Spleen (tissue), 7 donors: ENCODE data around the gene MANBA.

Source experiments
- POLR2A ChIP-seq, 3 donors: fragments of 450-650 bp; IDR thresholded peaks; one replicate each; pipeline ENCODE4 v1.5.1; 2017; ENCODE audit warnings: antibody characterized with exemption in 3 of 3, mild to moderate bottlenecking in 1 of 3
- TF ChIP-seq, protein P1 (sequence below), 11 experiments: fragments of 200-600 bp in 7 of 11; fragments of 450-650 bp in 4 of 11; sonication (generic) in 4 of 11; IDR thresholded peaks in 8 of 11; conservative IDR thresholded peaks in 3 of 11; 1 replicate in 7 of 11; 2 replicates in 4 of 11; pipeline versions ENCODE4 v1.4.0 to v1.8.0; 2016 to 2021; ENCODE audit warnings: antibody characterized with exemption in 11 of 11, inconsistent platforms in 4 of 11, mild to moderate bottlenecking in 1 of 11
- donor health status: DM: no; HTN: no; CAD: no; lungs with moderate emphysema.
- donor health status: DM: no; HTN: no; CAD: no.
- donor health status: DM: no; HTN: no; CAD: no.

- no peak for TF ChIP-seq POLR2A (IDR thresholded peaks at IDR 0.05)
- TF ChIP-seq, protein P1, sequence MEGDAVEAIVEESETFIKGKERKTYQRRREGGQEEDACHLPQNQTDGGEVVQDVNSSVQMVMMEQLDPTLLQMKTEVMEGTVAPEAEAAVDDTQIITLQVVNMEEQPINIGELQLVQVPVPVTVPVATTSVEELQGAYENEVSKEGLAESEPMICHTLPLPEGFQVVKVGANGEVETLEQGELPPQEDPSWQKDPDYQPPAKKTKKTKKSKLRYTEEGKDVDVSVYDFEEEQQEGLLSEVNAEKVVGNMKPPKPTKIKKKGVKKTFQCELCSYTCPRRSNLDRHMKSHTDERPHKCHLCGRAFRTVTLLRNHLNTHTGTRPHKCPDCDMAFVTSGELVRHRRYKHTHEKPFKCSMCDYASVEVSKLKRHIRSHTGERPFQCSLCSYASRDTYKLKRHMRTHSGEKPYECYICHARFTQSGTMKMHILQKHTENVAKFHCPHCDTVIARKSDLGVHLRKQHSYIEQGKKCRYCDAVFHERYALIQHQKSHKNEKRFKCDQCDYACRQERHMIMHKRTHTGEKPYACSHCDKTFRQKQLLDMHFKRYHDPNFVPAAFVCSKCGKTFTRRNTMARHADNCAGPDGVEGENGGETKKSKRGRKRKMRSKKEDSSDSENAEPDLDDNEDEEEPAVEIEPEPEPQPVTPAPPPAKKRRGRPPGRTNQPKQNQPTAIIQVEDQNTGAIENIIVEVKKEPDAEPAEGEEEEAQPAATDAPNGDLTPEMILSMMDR (IDR thresholded peaks at IDR 0.05 in 8 of 11, conservative IDR thresholded peaks at IDR 0.05 in 3 of 11) = no peak
Observed at GRCh38 chr4:102687373-102687981, 73.3 kb downstream of the MANBA start.
